SU-DHL-6 (cell line): ENCODE data around the gene SLX1A.
"Not testable (repeated sequence)": the region's sequence is repeated elsewhere in the genome, so short reads cannot be mapped to it uniquely, and the experiment has no call there.

Experiments
- H2AFZ ChIP-seq: fragments of 200-600 bp; sonication (generic); 2 replicates; pipeline ENCODE4 v1.6.1; 2014; ENCODE audit warnings: low read depth, mild to moderate bottlenecking, moderate library complexity, mixed read lengths, antibody characterized with exemption, low read length; ENCODE audit not compliant: severe bottlenecking
- H3F3A ChIP-seq: fragments of 200-600 bp; shearing (Covaris generic); 2 replicates; pipeline ENCODE4 v1.6.0; 2016; ENCODE audit warnings: antibody characterized with exemption, mild to moderate bottlenecking; ENCODE audit not compliant: insufficient read depth
- H3K27ac ChIP-seq: fragments of 200-600 bp; sonication (generic); 2 replicates; pipeline ENCODE4 v1.5.1; 2016; ENCODE audit warnings: low read depth, mild to moderate bottlenecking, low read length, moderate library complexity, mixed read lengths
- H3K27me3 ChIP-seq: fragments of 200-600 bp; sonication (generic), shearing (Covaris generic); 2 replicates; pipeline ENCODE4 v1.6.0; 2014; ENCODE audit warnings: mild to moderate bottlenecking, low read length
- H3K36me3 ChIP-seq: fragments of 200-600 bp; sonication (generic); 2 replicates; pipeline ENCODE4 v1.6.1; 2014; ENCODE audit warnings: mild to moderate bottlenecking, low read length, mixed read lengths
- H3K4me2 ChIP-seq: fragments of 300-600, 200-600 bp; shearing (Covaris generic), sonication (generic); 2 replicates; pipeline ENCODE4 v1.6.0; 2014; ENCODE audit warnings: low read length, low read depth, mild to moderate bottlenecking; ENCODE audit not compliant: poor library complexity, severe bottlenecking
- H3K4me3 ChIP-seq: fragments of 200-600 bp; sonication (generic); 2 replicates; pipeline ENCODE4 v1.5.1; 2014; ENCODE audit warnings: antibody characterized with exemption, low read length, mild to moderate bottlenecking, mixed read lengths; ENCODE audit not compliant: insufficient read depth, poor library complexity, severe bottlenecking
- H3K79me2 ChIP-seq: fragments of 200-600 bp; sonication (generic); 2 replicates; pipeline ENCODE4 v1.6.1; 2014; ENCODE audit warnings: mild to moderate bottlenecking, low read length, moderate library complexity; ENCODE audit not compliant: insufficient read depth
- H3K9ac ChIP-seq: fragments of 200-600 bp; sonication (generic); 2 replicates; pipeline ENCODE4 v1.7.0; 2014; ENCODE audit warnings: mild to moderate bottlenecking, low read length
- H3K9me2 ChIP-seq: fragments of 200-600 bp; sonication (generic); replicated peaks from 2 replicates; pipeline ENCODE4 v1.6.1; 2014; ENCODE audit warnings: low read length; ENCODE audit not compliant: insufficient read depth
- H3K9me3 ChIP-seq: fragments of 200-600 bp; sonication (generic); 2 replicates; pipeline ENCODE4 v1.6.1; 2014; ENCODE audit warnings: low read length, mixed read lengths; ENCODE audit not compliant: insufficient read depth
- H4K20me1 ChIP-seq: fragments of 200-600 bp; sonication (generic); 2 replicates; pipeline ENCODE4 v1.6.1; 2014; ENCODE audit warnings: low read depth, mild to moderate bottlenecking, antibody characterized with exemption, low read length, moderate library complexity, mixed read lengths
- CTCF ChIP-seq: fragments of 200-600 bp; sonication (generic); IDR thresholded peaks from one replicate; pipeline ENCODE4 v1.5.1; 2017; ENCODE audit warnings: antibody characterized with exemption, mild to moderate bottlenecking, low read length, moderate library complexity; ENCODE audit not compliant: insufficient read depth, poor library complexity, severe bottlenecking
- EZH2phosphoT487 ChIP-seq: fragments of 200-600 bp; sonication (generic), shearing (Covaris generic); conservative IDR thresholded peaks from 2 replicates; pipeline ENCODE4 v1.6.1; 2018; ENCODE audit warnings: mild to moderate bottlenecking, antibody characterized with exemption, low read length, moderate library complexity, mixed read lengths

The SLX1A gene

GRCh38 chr16:30193615-30194014 lies at the start of gene SLX1A, which contains the start of gene BOLA2B:
Gene SLX1A, plus strand, starts transcription at chr16:30193875. Its CDS starts 210 bp downstream, at chr16:30194085.
Gene BOLA2B, minus strand, starts transcription at chr16:30193666. Its CDS starts 71 bp downstream, at chr16:30193595.
- H3F3A ChIP-seq, H3K4me3 ChIP-seq: not testable (repeated sequence)

DNA sequence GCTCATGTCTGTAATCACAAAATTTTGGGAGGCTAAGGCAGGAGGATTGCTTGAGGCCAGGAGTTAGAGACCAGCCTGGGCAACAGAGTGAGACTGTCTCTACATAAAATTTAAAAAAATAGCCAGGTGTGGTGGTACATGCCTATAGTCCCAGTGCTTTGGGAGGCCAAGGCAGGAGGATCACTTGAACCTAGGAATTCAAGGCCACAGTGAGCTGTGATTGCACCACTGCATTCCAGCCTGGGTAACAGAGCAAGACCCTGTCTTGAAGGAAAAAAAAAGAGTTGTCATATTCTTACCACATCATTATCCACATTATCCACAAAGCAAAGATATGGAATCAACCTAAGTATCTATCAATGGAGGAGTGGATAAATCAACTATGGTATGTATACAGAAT lies 49.7 kb upstream of the SLX1A start:
- H3K4me3 ChIP-seq: no peak overlapping the region
- no peaks in the 10 kb centered on the region for H4K20me1 ChIP-seq
- no peak overlapping the region for H2AFZ ChIP-seq
- H3K27ac ChIP-seq: no peak overlapping the region
- TF ChIP-seq CTCF (no peak), EZH2phosphoT487 (no peak)
- no peaks in the 10 kb centered on the region for H3K36me3 ChIP-seq
- no peaks in the 10 kb centered on the region for H3K9me2 ChIP-seq
- H3K9ac ChIP-seq: no peak overlapping the region
- no peaks in the 10 kb centered on the region for H3F3A ChIP-seq
- no peaks in the 10 kb centered on the region for H3K79me2 ChIP-seq
- H3K9me3 ChIP-seq: peaks cover under 1% of the 10 kb centered on the region; the same call in 1 of the 2 replicates
- no peaks in the 10 kb centered on the region for H3K27me3 ChIP-seq
- no peak overlapping the region for H3K4me2 ChIP-seq

More at GRCh38 chr16:30193615-30194014, at the start of gene SLX1A, which contains the start of gene BOLA2B:
- H4K20me1 ChIP-seq, H3K27ac ChIP-seq, H3K79me2 ChIP-seq, H3K9me2 ChIP-seq, H3K27me3 ChIP-seq, H3K9ac ChIP-seq, H3K9me3 ChIP-seq, H2AFZ ChIP-seq, H3K36me3 ChIP-seq: not testable (repeated sequence)
- H3K4me2 ChIP-seq: peak within 1 kb of the TSS; percentile 33

GRCh38 chr16:30144917-30145316 lies 48.8 kb upstream of the SLX1A start:
- Histone ChIP-seq H4K20me1 (no peaks in the 10 kb centered on the region), H3K4me3 (no peak overlapping the region), H3K27me3 (no peaks in the 10 kb centered on the region), H3K36me3 (no peaks in the 10 kb centered on the region), H3K9ac (no peak overlapping the region), H3K79me2 (no peaks in the 10 kb centered on the region), H2AFZ (no peak overlapping the region), H3K27ac (no peak overlapping the region), H3K9me2 (no peaks in the 10 kb centered on the region), H3K4me2 (no peak overlapping the region), H3F3A (no peaks in the 10 kb centered on the region), H3K9me3 (peaks cover 6% of the 10 kb centered on the region; the same call in 1 of the 2 replicates)
- TF ChIP-seq CTCF: no peak

DNA sequence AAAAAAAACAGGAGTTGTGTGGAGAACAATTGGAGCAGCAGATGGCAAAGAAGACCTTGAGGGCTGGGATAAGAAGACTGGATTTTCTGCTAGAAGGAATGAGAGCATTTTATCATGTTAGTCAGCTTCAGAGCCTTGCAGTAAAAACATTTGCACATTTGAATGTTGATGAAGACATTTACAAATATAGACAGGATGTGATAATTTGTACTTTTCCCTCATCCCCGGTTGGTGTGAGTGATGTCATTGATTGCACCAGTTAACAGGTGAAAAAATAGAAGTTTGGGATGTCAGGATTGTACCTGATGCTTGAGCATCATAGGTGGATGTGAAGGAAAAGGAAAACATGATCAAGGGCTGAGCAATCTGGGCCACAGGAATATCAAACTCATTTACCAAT lies 48.0 kb upstream of the SLX1A start:
- Histone ChIP-seq H4K20me1 (no peaks in the 10 kb centered on the region), H3K36me3 (no peaks in the 10 kb centered on the region), H3K27me3 (no peaks in the 10 kb centered on the region), H3K79me2 (no peaks in the 10 kb centered on the region), H2AFZ (no peak overlapping the region), H3K27ac (no peak overlapping the region), H3F3A (no peaks in the 10 kb centered on the region), H3K4me2 (no peak overlapping the region), H3K4me3 (no peak overlapping the region), H3K9me2 (no peaks in the 10 kb centered on the region), H3K9ac (no peak overlapping the region), H3K9me3 (peaks cover 6% of the 10 kb centered on the region; the same call in 1 of the 2 replicates)
- TF ChIP-seq EZH2phosphoT487: no peak
- no peak for TF ChIP-seq CTCF
